ENCODE measurements around the gene TRAPPC5. TPM values are rescaled to one million over a fixed set of nuclear protein-coding genes. Genes with fewer than 3 reads are reported as not detected.

Gene TRAPPC5
- total and polyA plus RNA-seq, 9 donors = 29.4 to 88.8 (median 41.6) TPM

- no peaks in the 10 kb centered on the region for H3K36me3 ChIP-seq (ENCODE audit: control insufficient read depth, insufficient read depth, low read length)
- 37% methylated on average over 10 of the region's 21 CpGs for WGBS (ENCODE audit: insufficient coverage)
- peaks cover 28% of the 10 kb centered on the region for H3K27me3 ChIP-seq (ENCODE audit: control insufficient read depth, insufficient read depth, low read length)
- H3K27ac ChIP-seq (ENCODE audit: low read length) = no peak overlapping the region
- DNase-seq = peak; percentile 70
- no peak overlapping the region for H3K4me3 ChIP-seq (ENCODE audit: low read length)
- H3K4me1 ChIP-seq (ENCODE audit: control insufficient read depth, insufficient read depth, low read length) = peaks cover 4% of the 10 kb centered on the region
- H3K9me3 ChIP-seq (replicated peaks; ENCODE audit: control insufficient read depth, low read depth, low read length) = peaks cover 3% of the 10 kb centered on the region
These were observed 6.3 kb upstream of the TRAPPC5 start for GRCh38 chr19:7674010-7675005.

GRCh38 chr19:7676376-7676775 is 4.3 kb upstream of the TRAPPC5 start:
- H3K4me3 ChIP-seq (ENCODE audit: low read length) = no peak overlapping the region
- H3K27me3 ChIP-seq (ENCODE audit: control insufficient read depth, insufficient read depth, low read length) = peaks cover 15% of the 10 kb centered on the region
- peaks cover 5% of the 10 kb centered on the region for H3K4me1 ChIP-seq (ENCODE audit: control insufficient read depth, insufficient read depth, low read length)
- no peaks in the 10 kb centered on the region for H3K36me3 ChIP-seq (ENCODE audit: control insufficient read depth, insufficient read depth, low read length)
- 24% methylated on average over 3 of the region's 7 CpGs for WGBS (ENCODE audit: insufficient coverage)
- no peak for DNase-seq
- H3K9me3 ChIP-seq (replicated peaks; ENCODE audit: control insufficient read depth, low read depth, low read length) = peaks cover 3% of the 10 kb centered on the region
- no peak overlapping the region for H3K27ac ChIP-seq (ENCODE audit: low read length)

- no peaks in the 10 kb centered on the region for H3K36me3 ChIP-seq (ENCODE audit: control insufficient read depth, insufficient read depth, low read length)
- 38% methylated on average over 8 of the region's 10 CpGs for WGBS (ENCODE audit: insufficient coverage)
- peaks cover 12% of the 10 kb centered on the region for H3K27me3 ChIP-seq (ENCODE audit: control insufficient read depth, insufficient read depth, low read length)
- no peak for DNase-seq
- H3K27ac ChIP-seq (ENCODE audit: low read length) = no peak within 1 kb of the TSS
- H3K4me1 ChIP-seq (ENCODE audit: control insufficient read depth, insufficient read depth, low read length) = peaks cover 10% of the 10 kb centered on the region
- peaks cover 3% of the 10 kb centered on the region for H3K9me3 ChIP-seq (replicated peaks; ENCODE audit: control insufficient read depth, low read depth, low read length)
- H3K4me3 ChIP-seq (ENCODE audit: low read length) = no peak within 1 kb of the TSS
These were observed 3.8 kb upstream of the TRAPPC5 start, which contains the start of gene MCEMP1 for GRCh38 chr19:7676854-7677253. Gene MCEMP1 (plus strand): TSS chr19:7677090. CDS start chr19:7677121, 31 bp downstream.

- H3K27ac ChIP-seq (ENCODE audit: low read length) = no peak overlapping the region
- peaks cover 3% of the 10 kb centered on the region for H3K9me3 ChIP-seq (replicated peaks; ENCODE audit: control insufficient read depth, low read depth, low read length)
- H3K4me1 ChIP-seq (ENCODE audit: control insufficient read depth, insufficient read depth, low read length) = peaks cover 12% of the 10 kb centered on the region
- H3K4me3 ChIP-seq (ENCODE audit: low read length) = no peak overlapping the region
- DNase-seq = no peak
- 40% methylated on average over 10 of the region's 12 CpGs for WGBS (ENCODE audit: insufficient coverage)
- H3K36me3 ChIP-seq (ENCODE audit: control insufficient read depth, insufficient read depth, low read length) = peaks cover 5% of the 10 kb centered on the region
- H3K27me3 ChIP-seq (ENCODE audit: control insufficient read depth, insufficient read depth, low read length) = peaks cover 11% of the 10 kb centered on the region
These were observed 2.8 kb upstream of the TRAPPC5 start for GRCh38 chr19:7677669-7678311.

- Histone ChIP-seq H3K36me3 (ENCODE audit: control insufficient read depth, insufficient read depth, low read length) (peaks cover 16% of the 10 kb centered on the region), H3K9me3 (replicated peaks; ENCODE audit: control insufficient read depth, low read depth, low read length) (no peaks in the 10 kb centered on the region), H3K27me3 (ENCODE audit: control insufficient read depth, insufficient read depth, low read length) (peaks cover 9% of the 10 kb centered on the region), H3K4me3 (ENCODE audit: low read length) (no peak overlapping the region), H3K27ac (ENCODE audit: low read length) (no peak overlapping the region), H3K4me1 (ENCODE audit: control insufficient read depth, insufficient read depth, low read length) (peaks cover 12% of the 10 kb centered on the region)
- whole genome bisulfite sequencing (ENCODE audit: insufficient coverage) = 71% methylated on average over 16 of the region's 30 CpGs
- no peak for DNase-seq
These were observed 1.5 kb upstream of the TRAPPC5 start for GRCh38 chr19:7678971-7679751.

- no peak for DNase-seq
- peaks cover 12% of the 10 kb centered on the region for H3K4me1 ChIP-seq (ENCODE audit: control insufficient read depth, insufficient read depth, low read length)
- no peak overlapping the region for H3K4me3 ChIP-seq (ENCODE audit: low read length)
- no peak overlapping the region for H3K27ac ChIP-seq (ENCODE audit: low read length)
- WGBS (ENCODE audit: insufficient coverage) = 45% methylated on average over 15 of the region's 22 CpGs
- peaks cover 16% of the 10 kb centered on the region for H3K36me3 ChIP-seq (ENCODE audit: control insufficient read depth, insufficient read depth, low read length)
- H3K9me3 ChIP-seq (replicated peaks; ENCODE audit: control insufficient read depth, low read depth, low read length) = no peaks in the 10 kb centered on the region
- H3K27me3 ChIP-seq (ENCODE audit: control insufficient read depth, insufficient read depth, low read length) = peaks cover 9% of the 10 kb centered on the region
These were observed 645 bp upstream of the TRAPPC5 start for GRCh38 chr19:7679771-7680605.

- under 1% methylated on average over 31 of the region's 43 CpGs for WGBS (ENCODE audit: insufficient coverage)
- H3K27me3 ChIP-seq (ENCODE audit: control insufficient read depth, insufficient read depth, low read length) = peaks cover 7% of the 10 kb centered on the region
- H3K4me1 ChIP-seq (ENCODE audit: control insufficient read depth, insufficient read depth, low read length) = peaks cover 12% of the 10 kb centered on the region
- peak overlapping the region; percentile 86 for H3K4me3 ChIP-seq (ENCODE audit: low read length)
- H3K9me3 ChIP-seq (replicated peaks; ENCODE audit: control insufficient read depth, low read depth, low read length) = no peaks in the 10 kb centered on the region
- H3K36me3 ChIP-seq (ENCODE audit: control insufficient read depth, insufficient read depth, low read length) = peaks cover 16% of the 10 kb centered on the region
- peak; percentile 86 for DNase-seq
- H3K27ac ChIP-seq (ENCODE audit: low read length) = peak overlapping the region; percentile 65
These were observed 924 bp downstream of the TRAPPC5 start for GRCh38 chr19:7681340-7682174.

- Histone ChIP-seq H3K4me3 (ENCODE audit: low read length) (peak overlapping the region; percentile 86), H3K27me3 (ENCODE audit: control insufficient read depth, insufficient read depth, low read length) (peaks cover 2% of the 10 kb centered on the region), H3K4me1 (ENCODE audit: control insufficient read depth, insufficient read depth, low read length) (peaks cover 12% of the 10 kb centered on the region), H3K36me3 (ENCODE audit: control insufficient read depth, insufficient read depth, low read length) (peaks cover 16% of the 10 kb centered on the region), H3K9me3 (replicated peaks; ENCODE audit: control insufficient read depth, low read depth, low read length) (no peaks in the 10 kb centered on the region), H3K27ac (ENCODE audit: low read length) (no peak overlapping the region)
- WGBS (ENCODE audit: insufficient coverage) = 69% methylated on average over 69 of the region's 74 CpGs
- no peak for DNase-seq
These were observed 1.7 kb downstream of the TRAPPC5 start for GRCh38 chr19:7682175-7682855.

All from muscle of leg (tissue), 11 donors.